ENCODE data around the gene SOX18. TPM values are rescaled to one million over a fixed set of nuclear protein-coding genes. Genes with fewer than 3 reads are reported as not detected.

The SOX18 gene
- total and polyA plus RNA-seq, 2 of the 13 experiments (the other 11 are each of a cell fraction or from before 2014, with no cell fraction given): 1.6 to 1.9 TPM

GRCh38 chr20:64052326-64052722 is 2.9 kb upstream of the SOX18 start (continued):
- TF ChIP-seq ZNF280D (CRISPR knock-in tag; IDR thresholded peaks at IDR 0.05): no peak
- no peak; the same call in 1 of the 2 replicates for TF ChIP-seq ZFY (CRISPR knock-in tag; IDR thresholded peaks at IDR 0.05)
- no peak for TF ChIP-seq TFDP1 (CRISPR knock-in tag; IDR thresholded peaks at IDR 0.05; ENCODE audit: borderline replicate concordance)
- no peak for TF ChIP-seq ZNF883 (CRISPR knock-in tag; IDR thresholded peaks at IDR 0.05; ENCODE audit: not compliant biosample characterization)
- TF ChIP-seq CBX2 (IDR thresholded peaks at IDR 0.05; ENCODE audit: low read depth, low read length): no peak
- TF ChIP-seq CBX2 (CRISPR knock-in tag; IDR thresholded peaks at IDR 0.05; ENCODE audit: low read depth): no peak
- TF ChIP-seq TBL1XR1 (IDR thresholded peaks at IDR 0.05; ENCODE audit: borderline replicate concordance, low read length, partially characterized antibody): no peak
- peak; percentile 64; the same call in 1 of the 2 replicates for TF ChIP-seq ZNF296 (CRISPR knock-in tag; conservative IDR thresholded peaks at IDR 0.05)
- no peak for TF ChIP-seq U2AF2 (IDR thresholded peaks at IDR 0.05; ENCODE audit: low read depth, low read length)
- no peak for TF ChIP-seq KAT2B (IDR thresholded peaks at IDR 0.05; ENCODE audit: borderline replicate concordance, low read depth, low read length)
- TF ChIP-seq ZFX (CRISPR knock-in tag; IDR thresholded peaks at IDR 0.05; ENCODE audit: low read depth): no peak

All from HepG2 (cell line).